Heart right ventricle (tissue), 16 donors: Measurements from ENCODE around the gene SLC51B. TPM values are rescaled to one million over a fixed set of nuclear protein-coding genes. Genes with fewer than 3 reads are reported as not detected.

Experiments
- ATAC-seq, 8 donors: fragments of 200-7000 bp; cut with Tn5 transposase; one replicate each; pipeline ENCODE4 v1.9.1; 2020; ENCODE audit warnings: mild to moderate bottlenecking in 8 of 8, moderate library complexity in 8 of 8, moderate number of reproducible peaks in 1 of 8
- DNase-seq, 2 donors: peaks; one replicate each; pipeline ENCODE4 v3.0.0-alpha.2; 2020
- H3K27ac ChIP-seq, 10 donors: fragments of 200-600 bp; sonication (generic) in 2 of 10; one replicate each; pipeline versions ENCODE4 v1.5.0 to v1.8.0; 2020 to 2022; ENCODE audit warnings: mild to moderate bottlenecking in 3 of 10
- H3K27me3 ChIP-seq, 7 donors: fragments of 200-600 bp; one replicate each; pipeline ENCODE4 v1.8.0; 2021 to 2022; ENCODE audit warnings: mild to moderate bottlenecking in 2 of 7
- H3K36me3 ChIP-seq, 9 donors: fragments of 200-600 bp; sonication (generic) in 1 of 9; one replicate each; pipeline versions ENCODE4 v1.5.0 to v1.8.0; 2020 to 2022; ENCODE audit warnings: mild to moderate bottlenecking in 2 of 9
- H3K4me1 ChIP-seq, 9 donors: fragments of 200-600 bp; sonication (generic) in 1 of 9; one replicate each; pipeline versions ENCODE4 v1.5.0 to v1.8.0; 2020 to 2022; ENCODE audit warnings: mild to moderate bottlenecking in 4 of 9
- H3K4me3 ChIP-seq, 10 donors: fragments of 200-600 bp; sonication (generic) in 2 of 10; one replicate each; pipeline versions ENCODE4 v1.5.0 to v1.8.0; 2020 to 2022; ENCODE audit warnings: mild to moderate bottlenecking in 7 of 10, moderate library complexity in 2 of 10
- H3K9me3 ChIP-seq, 11 donors: fragments of 200-600 bp in 10 of 11; sonication (generic) in 2 of 11; one replicate each; pipeline versions ENCODE4 v1.5.0 to v1.8.0; 2013 to 2022; ENCODE audit warnings: mild to moderate bottlenecking in 2 of 11, control low read depth in 1 of 11, moderate library complexity in 1 of 11
- CTCF ChIP-seq, 9 donors: fragments of 200-600 bp; sonication (generic) in 2 of 9; IDR thresholded peaks; one replicate each; pipeline versions ENCODE4 v1.5.0 to v1.8.0; 2021 to 2022; ENCODE audit warnings: antibody characterized with exemption in 9 of 9, mild to moderate bottlenecking in 5 of 9, moderate library complexity in 1 of 9
- WGBS, 2 donors: extraction: QIAGEN DNeasy Blood & Tissue Kit; methylation state at CpG; one replicate each; pipeline ENCODE4 v1.1.7; 2013; ENCODE audit warnings: inconsistent platforms in 1 of 2; 5-methylcytosine and 5-hydroxymethylcytosine counted together
- intact Hi-C, 10 donors: fragments of 100-400 bp; cut with DNase I; formaldehyde crosslinking; loops; one replicate each; pipeline versions ENCODE4 v1.11.1 to v1.14.2; 2022
- polyA plus RNA-seq, 2 donors: library from polyadenylated mRNA; stranded (reverse); fragments of 200-250 nt; gene quantifications; one replicate each; pipeline ENCODE4 v1.2.3, GENCODE V29; 2013
- total RNA-seq, 10 donors: library from RNA; stranded (reverse); fragmentation: NEBNext Ultra II Directional in 3 of 10; extraction: Animal tissue kit (Norgen Biotek cat#: 25700) in 3 of 10; gene quantifications; one replicate each; pipeline versions ENCODE4 v1.2.1 to v1.2.4, GENCODE V29; 2021 to 2023
- donor health status: Arrhythmogenic right ventricular cardiomyopathy.
- donor health status: ischemic (EF 13 %, LVEDD 7.1; RV severe dilation, severe dysfunction).
- donor health status: healthy with polysubstance abuse.
- donor health status: DM: no; HTN: yes; CAD: no.
- donor health status: DM: no; HTN: no; CAD: no.
- donor health status: ischemic (EF 25% LVEDD 6.9; RV normal size, moderate dysfunction).
- donor health status: ischemic (EF 25% LVEDD 5.7; RV mildly dilated, moderate dysfunction).
- donor health status: healthy.
- donor health status: DM: yes; HTN: yes; CAD: no.
- donor health status: Ischemic cardiomyopathy.
- donor health status: ischemic (EF 35%, LVEDD 5.7; RV mildly dilated, moderate dysfunction).
- donor health status: nonischemic (EF 11% LVEDD 7.7; RV severe dilation, severe dysfunction).
- donor health status: DM: yes; HTN: yes; CAD: no.
- donor health status: PGD.
- donor health status: ischemic (EF 29% LVEDD 5.4; RV normal size, mild dysfunction).
- donor health status: nonischemic (EF 23%, LVEDD 6.1; RV moderate dilation, normal function).

The SLC51B gene
- total and polyA plus RNA-seq, 12 donors: 0.43 TPM; not detected in 11

- ATAC-seq (peak in 2 of 8 donors; percentile 8 to 18), DNase-seq (no peak)
- TF ChIP-seq CTCF (IDR thresholded peaks at IDR 0.05): no peak
- WGBS, 2 donors: 70 to 82% methylated on average over 5 of the region's 5 CpGs
- H3K4me1 ChIP-seq: peaks cover 0 to 29% (median 8%) of the 10 kb centered on the region in 9 donors
- H3K27ac ChIP-seq: peak overlapping the region in 1 of 10 donors; percentile 17
- H3K36me3 ChIP-seq: peaks cover 0 to 38% (median 9%) of the 10 kb centered on the region in 9 donors
- no peak overlapping the region for H3K4me3 ChIP-seq
- intact Hi-C loops: loop anchor here in 1 of 10 donors (5.0 kb wide), 1 partner anchor 38 kb away; no protein-coding TSS in a partner anchor
- H3K9me3 ChIP-seq: no peaks in the 10 kb centered on the region
- H3K27me3 ChIP-seq: no peaks in the 10 kb centered on the region
These were observed 50.0 kb downstream of the SLC51B start for GRCh38 chr15:65095011-65095746.

- Histone ChIP-seq H3K9me3 (no peaks in the 10 kb centered on the region), H3K36me3 (peaks cover 0 to 43% (median 9%) of the 10 kb centered on the region in 9 donors), H3K4me1 (peaks cover 0 to 24% (median 8%) of the 10 kb centered on the region in 9 donors), H3K27me3 (no peaks in the 10 kb centered on the region), H3K27ac (no peak overlapping the region), H3K4me3 (no peak overlapping the region)
- TF ChIP-seq CTCF (IDR thresholded peaks at IDR 0.05): no peak
- intact Hi-C loops: loop anchor here in 1 of 10 donors (5.0 kb wide), 1 partner anchor 38 kb away; no protein-coding TSS in a partner anchor
- ATAC-seq (no peak), DNase-seq (no peak)
- 89 to 90% methylated on average over 6 of the region's 6 CpGs for WGBS, 2 donors
These were observed 50.5 kb downstream of the SLC51B start for GRCh38 chr15:65095747-65096104.

- no peak for TF ChIP-seq CTCF (IDR thresholded peaks at IDR 0.05)
- H3K27ac ChIP-seq: no peak overlapping the region
- H3K27me3 ChIP-seq: no peaks in the 10 kb centered on the region
- H3K4me1 ChIP-seq: peaks cover 0 to 21% (median 7%) of the 10 kb centered on the region in 9 donors
- WGBS, 2 donors: 89 to 92% methylated on average over 6 of the region's 6 CpGs
- no peak overlapping the region for H3K4me3 ChIP-seq
- ATAC-seq (no peak), DNase-seq (no peak)
- H3K36me3 ChIP-seq: peaks cover 0 to 50% (median 9%) of the 10 kb centered on the region in 9 donors
- no peaks in the 10 kb centered on the region for H3K9me3 ChIP-seq
- intact Hi-C loops: loop anchor here in 1 of 10 donors (5.0 kb wide), 1 partner anchor 39 kb away; no protein-coding TSS in a partner anchor
These were observed 51.5 kb downstream of the SLC51B start for GRCh38 chr15:65096481-65097385.

- Histone ChIP-seq H3K36me3 (peaks cover 0 to 61% (median 9%) of the 10 kb centered on the region in 9 donors), H3K27me3 (no peaks in the 10 kb centered on the region), H3K9me3 (no peaks in the 10 kb centered on the region), H3K4me1 (peaks cover 0 to 18% (median 4%) of the 10 kb centered on the region in 9 donors), H3K4me3 (no peak overlapping the region), H3K27ac (no peak overlapping the region)
- WGBS, 2 donors: 96 to 99% methylated on average over 7 of the region's 7 CpGs
- no peak for TF ChIP-seq CTCF (IDR thresholded peaks at IDR 0.05)
- no peak for DNase-seq
- no peak for ATAC-seq
- intact Hi-C loops: loop anchor here in 1 of 10 donors (5.0 kb wide), 1 partner anchor 40 kb away; no protein-coding TSS in a partner anchor
These were observed 52.6 kb downstream of the SLC51B start for GRCh38 chr15:65097651-65098263.
